Neural progenitor cell (in vitro differentiated cells): ENCODE results near the gene TNFRSF19. TPM values are rescaled to one million over a fixed set of nuclear protein-coding genes. Genes with fewer than 3 reads are reported as not detected.

Experiments used
- DNase-seq: peaks from one replicate; pipeline ENCODE4 v3.0.0-alpha.2; 2016; ENCODE audit warnings: low spot score
- H2AFZ ChIP-seq: fragments of 200-600 bp; sonication (generic); replicated peaks from 2 replicates; pipeline ENCODE4 v1.6.1; 2016; ENCODE audit warnings: antibody characterized with exemption
- H3F3A ChIP-seq: fragments of 200-600 bp; sonication (generic); 2 replicates; pipeline ENCODE4 v1.6.1; 2016; ENCODE audit warnings: antibody characterized with exemption, low read depth
- H3K27ac ChIP-seq: fragments of 200-600 bp; sonication (generic); 2 replicates; pipeline ENCODE4 v1.5.1; 2016; ENCODE audit warnings: mild to moderate bottlenecking
- H3K27me3 ChIP-seq: fragments of 200-600 bp; sonication (generic); 2 replicates; pipeline ENCODE4 v1.6.1; 2016; ENCODE audit warnings: mild to moderate bottlenecking, moderate library complexity
- H3K36me3 ChIP-seq: fragments of 200-600 bp; sonication (generic); 2 replicates; pipeline ENCODE4 v1.5.1; 2016
- H3K4me1 ChIP-seq: fragments of 200-600 bp; sonication (generic); 2 replicates; pipeline ENCODE4 v1.6.1; 2016; ENCODE audit warnings: mixed run types
- H3K4me2 ChIP-seq: fragments of 200-600 bp; sonication (generic); 2 replicates; pipeline ENCODE4 v1.6.1; 2016
- H3K4me3 ChIP-seq: fragments of 200-600 bp; sonication (generic); 2 replicates; pipeline ENCODE4 v1.5.1; 2016
- H3K79me2 ChIP-seq: fragments of 200-600 bp; sonication (generic); 2 replicates; pipeline ENCODE4 v1.6.1; 2016; ENCODE audit warnings: low read depth
- H3K9ac ChIP-seq: fragments of 200-600 bp; sonication (generic); 2 replicates; pipeline ENCODE4 v1.6.1; 2016
- H3K9me3 ChIP-seq: fragments of 200-600 bp; sonication (generic); 2 replicates; pipeline ENCODE4 v1.5.1; 2016; ENCODE audit warnings: low read depth
- H4K20me1 ChIP-seq: fragments of 200-600 bp; sonication (generic); 2 replicates; pipeline ENCODE4 v1.6.1; 2016; ENCODE audit warnings: low read depth
- H3K27ac Mint-ChIP-seq: 3 replicates; pipeline ENCODE4 v1.8.0; 2021; ENCODE audit warnings: mixed read lengths
- H3K27me3 Mint-ChIP-seq: 2 replicates; pipeline ENCODE4 v1.8.0; 2022; ENCODE audit warnings: low read depth, mild to moderate bottlenecking, inconsistent platforms, moderate library complexity, mixed read lengths; ENCODE audit not compliant: insufficient read depth
- H3K36me3 Mint-ChIP-seq: 3 replicates; pipeline ENCODE4 v1.8.0; 2021; ENCODE audit warnings: mixed read lengths
- H3K4me1 Mint-ChIP-seq: 3 replicates; pipeline ENCODE4 v1.8.0; 2021; ENCODE audit warnings: mixed read lengths
- H3K4me3 Mint-ChIP-seq: 3 replicates; pipeline ENCODE4 v1.8.0; 2021; ENCODE audit warnings: mild to moderate bottlenecking, moderate library complexity, mixed read lengths
- H3K9me3 Mint-ChIP-seq: 3 replicates; pipeline ENCODE4 v1.8.0; 2020; ENCODE audit warnings: mixed read lengths
- CTCF ChIP-seq: fragments of 200-600 bp; sonication (generic); IDR thresholded peaks from 2 replicates; pipeline ENCODE4 v1.5.1; 2017; ENCODE audit warnings: antibody characterized with exemption, mild to moderate bottlenecking
- EZH2 ChIP-seq: fragments of 200-600 bp; sonication (generic); IDR thresholded peaks from 2 replicates; pipeline ENCODE4 v1.6.1; 2017; ENCODE audit warnings: antibody characterized with exemption, mild to moderate bottlenecking, moderate library complexity
- EZH2phosphoT487 ChIP-seq: fragments of 200-600 bp; sonication (generic); IDR thresholded peaks from 2 replicates; pipeline ENCODE4 v1.6.1; 2017; ENCODE audit warnings: antibody characterized with exemption
- total RNA-seq: library from RNA; depleted of rRNA; stranded (reverse); fragments of >200 nt; gene quantifications from 2 replicates; pipeline ENCODE4 v1.2.3, GENCODE V29; 2015; ENCODE audit warnings: low replicate concordance

The TNFRSF19 gene
- total RNA-seq, 1 donor from 2014 or later: 31.7 TPM

- H3F3A ChIP-seq: peaks cover 30% of the 10 kb centered on the region
- H3K27ac ChIP-seq: no peak overlapping the region
- Mint-ChIP-seq H3K4me1 (peaks cover 71% of the 10 kb centered on the region), H3K27me3 (no peaks in the 10 kb centered on the region), H3K36me3 (peaks cover 21% of the 10 kb centered on the region), H3K4me3 (peak overlapping the region; percentile 49), H3K9me3 (no peaks in the 10 kb centered on the region), H3K27ac (peak overlapping the region; percentile 66)
- H3K4me3 ChIP-seq: no peak overlapping the region
- H3K27me3 ChIP-seq: no peaks in the 10 kb centered on the region
- no peak for DNase-seq
- no peak overlapping the region for H3K9ac ChIP-seq
- H2AFZ ChIP-seq: no peak overlapping the region
- H3K36me3 ChIP-seq: no peaks in the 10 kb centered on the region
- peaks cover 13% of the 10 kb centered on the region for H4K20me1 ChIP-seq
- H3K4me1 ChIP-seq: peaks cover 49% of the 10 kb centered on the region
- H3K79me2 ChIP-seq: no peaks in the 10 kb centered on the region
- TF ChIP-seq CTCF: no peak
- no peak for TF ChIP-seq EZH2
- TF ChIP-seq EZH2phosphoT487: no peak
- H3K4me2 ChIP-seq: peak overlapping the region; percentile 49
- H3K9me3 ChIP-seq: no peaks in the 10 kb centered on the region
Measured at GRCh38 chr13:23613596-23613995, 43.4 kb downstream of the TNFRSF19 start.

GRCh38 chr13:23615395-23616081 is 45.3 kb downstream of the TNFRSF19 start:
- Histone ChIP-seq H3K9me3 (no peaks in the 10 kb centered on the region), H3F3A (peaks cover 30% of the 10 kb centered on the region), H3K27ac (no peak overlapping the region), H3K4me3 (no peak overlapping the region), H3K79me2 (no peaks in the 10 kb centered on the region), H4K20me1 (peaks cover 13% of the 10 kb centered on the region), H3K9ac (no peak overlapping the region), H3K4me1 (peaks cover 31% of the 10 kb centered on the region), H3K27me3 (no peaks in the 10 kb centered on the region), H3K36me3 (no peaks in the 10 kb centered on the region), H3K4me2 (peak overlapping the region; percentile 50), H2AFZ (no peak overlapping the region)
- peak; percentile 82 for DNase-seq
- Mint-ChIP-seq H3K4me1 (peaks cover 55% of the 10 kb centered on the region), H3K27me3 (no peaks in the 10 kb centered on the region), H3K36me3 (peaks cover 30% of the 10 kb centered on the region), H3K4me3 (peak overlapping the region; percentile 70), H3K27ac (peak overlapping the region; percentile 97), H3K9me3 (no peaks in the 10 kb centered on the region)
- peak; percentile 37 for TF ChIP-seq EZH2phosphoT487
- TF ChIP-seq CTCF: no peak
- TF ChIP-seq EZH2: no peak

GRCh38 chr13:23616228-23616627 is 46.0 kb downstream of the TNFRSF19 start:
- H3F3A ChIP-seq: peaks cover 30% of the 10 kb centered on the region
- Mint-ChIP-seq H3K27me3 (no peaks in the 10 kb centered on the region), H3K4me3 (no peak overlapping the region), H3K4me1 (peaks cover 52% of the 10 kb centered on the region), H3K27ac (no peak overlapping the region), H3K9me3 (no peaks in the 10 kb centered on the region), H3K36me3 (peaks cover 27% of the 10 kb centered on the region)
- no peaks in the 10 kb centered on the region for H3K27me3 ChIP-seq
- no peak overlapping the region for H3K27ac ChIP-seq
- H3K36me3 ChIP-seq: no peaks in the 10 kb centered on the region
- H3K4me3 ChIP-seq: no peak overlapping the region
- TF ChIP-seq EZH2phosphoT487 (no peak), EZH2 (no peak), CTCF (no peak)
- H3K9ac ChIP-seq: no peak overlapping the region
- H4K20me1 ChIP-seq: peaks cover 13% of the 10 kb centered on the region
- H3K4me2 ChIP-seq: peak overlapping the region; percentile 50
- H3K4me1 ChIP-seq: peaks cover 31% of the 10 kb centered on the region
- H2AFZ ChIP-seq: no peak overlapping the region
- no peaks in the 10 kb centered on the region for H3K79me2 ChIP-seq
- H3K9me3 ChIP-seq: no peaks in the 10 kb centered on the region
- no peak for DNase-seq
